Measurements from ENCODE around the gene CAMK2B.

CAMK2B gene

DNA sequence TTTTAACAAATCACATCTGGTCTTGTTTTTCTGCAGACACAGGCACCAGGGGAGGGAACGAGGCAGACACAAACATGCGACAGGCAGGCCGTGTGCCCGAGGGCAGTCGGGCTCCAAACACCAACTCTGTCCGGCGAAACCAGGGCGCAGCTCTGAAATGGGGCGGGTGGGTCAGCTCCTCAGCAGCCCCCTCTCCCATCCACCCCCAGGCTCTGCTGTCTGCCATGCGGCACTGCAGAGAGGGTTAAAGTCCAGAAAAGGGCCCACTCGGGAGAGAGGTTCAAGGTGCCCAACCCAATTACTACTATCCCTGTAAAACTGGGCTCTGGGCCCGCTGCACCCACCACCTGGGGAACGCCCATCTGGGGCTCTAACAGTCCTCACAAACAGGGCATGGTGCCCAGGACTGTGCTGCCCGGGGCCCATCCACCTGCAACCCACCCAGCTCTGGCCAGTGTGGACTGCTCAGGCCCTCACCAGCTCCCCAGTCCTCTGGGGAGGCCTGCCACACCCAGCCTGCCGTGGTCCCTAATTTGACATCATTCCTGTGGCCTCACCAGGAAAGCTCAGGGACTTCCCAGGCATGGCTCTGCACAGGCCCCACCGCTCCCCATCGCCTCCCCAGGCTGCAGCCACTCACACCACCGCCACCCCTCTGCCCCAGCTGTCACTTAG, 105.9 kb downstream of the CAMK2B start:
- 93 to 95% methylated on average over 18 of the region's 18 CpGs for WGBS, 2 experiments
- H3K4me3 ChIP-seq (ENCODE audit: insufficient read depth, low read depth, low read length) = no peak overlapping the region
- H3K27ac ChIP-seq (ENCODE audit: insufficient read depth, low read depth, low read length, poor library complexity, severe bottlenecking) = no peak overlapping the region
- H3K27me3 ChIP-seq (ENCODE audit: control insufficient read depth, insufficient read depth, low read length, poor library complexity, severe bottlenecking) = no peaks in the 10 kb centered on the region
- H3K36me3 ChIP-seq (ENCODE audit: control insufficient read depth, insufficient read depth, low read length) = no peaks in the 10 kb centered on the region
- H3K4me1 ChIP-seq (ENCODE audit: control insufficient read depth, insufficient read depth, low read length) = peaks cover 42% of the 10 kb centered on the region
- no peaks in the 10 kb centered on the region for H3K9me3 ChIP-seq (ENCODE audit: control insufficient read depth, low read length)

DNA sequence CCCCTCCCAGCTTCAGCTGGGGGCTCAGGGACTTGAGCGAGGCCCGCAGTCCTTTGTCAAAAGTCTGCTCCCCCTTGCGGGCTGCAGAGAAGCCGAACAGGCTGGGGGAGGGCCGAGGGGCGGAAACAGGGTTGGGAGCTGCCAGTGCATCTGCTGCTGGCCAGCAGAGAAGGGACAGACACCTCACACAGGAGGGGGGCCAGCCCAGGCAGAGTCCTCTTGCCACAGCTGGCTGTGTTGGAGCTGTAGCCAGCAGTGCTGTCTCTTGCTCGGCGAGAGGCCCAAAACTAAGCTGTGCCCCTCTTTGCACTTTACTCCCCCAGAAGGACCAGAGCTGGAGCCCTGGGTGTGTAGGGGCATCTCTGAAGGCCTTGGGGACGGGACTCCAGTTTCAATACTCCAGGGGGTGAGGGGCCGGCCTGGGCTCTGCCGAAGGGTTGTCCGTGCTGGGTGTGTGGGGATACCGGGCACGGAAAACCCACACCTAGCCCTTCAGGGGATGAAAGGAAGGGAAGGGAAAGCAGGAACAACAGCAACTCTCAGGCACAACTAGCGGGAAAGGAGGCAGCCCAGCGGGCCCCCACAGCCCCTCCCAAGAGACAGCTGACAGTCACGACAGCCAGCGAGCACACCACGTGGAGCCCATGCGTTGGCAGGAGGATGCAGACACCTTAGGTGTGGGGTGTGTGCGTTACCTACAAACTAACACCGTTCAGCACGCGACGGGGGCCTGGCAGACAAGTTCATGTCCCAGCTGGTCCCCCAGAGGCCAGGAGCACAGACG, 106.8 kb downstream of the CAMK2B start:
- WGBS, 2 experiments = 50 to 54% methylated on average over 26 of the region's 26 CpGs
- H3K9me3 ChIP-seq (ENCODE audit: control insufficient read depth, low read length) = no peaks in the 10 kb centered on the region
- peaks cover 33% of the 10 kb centered on the region for H3K4me1 ChIP-seq (ENCODE audit: control insufficient read depth, insufficient read depth, low read length)
- no peak overlapping the region for H3K4me3 ChIP-seq (ENCODE audit: insufficient read depth, low read depth, low read length)
- H3K27ac ChIP-seq (ENCODE audit: insufficient read depth, low read depth, low read length, poor library complexity, severe bottlenecking) = peak overlapping the region; percentile 45
- H3K36me3 ChIP-seq (ENCODE audit: control insufficient read depth, insufficient read depth, low read length) = no peaks in the 10 kb centered on the region
- no peaks in the 10 kb centered on the region for H3K27me3 ChIP-seq (ENCODE audit: control insufficient read depth, insufficient read depth, low read length, poor library complexity, severe bottlenecking)

DNA sequence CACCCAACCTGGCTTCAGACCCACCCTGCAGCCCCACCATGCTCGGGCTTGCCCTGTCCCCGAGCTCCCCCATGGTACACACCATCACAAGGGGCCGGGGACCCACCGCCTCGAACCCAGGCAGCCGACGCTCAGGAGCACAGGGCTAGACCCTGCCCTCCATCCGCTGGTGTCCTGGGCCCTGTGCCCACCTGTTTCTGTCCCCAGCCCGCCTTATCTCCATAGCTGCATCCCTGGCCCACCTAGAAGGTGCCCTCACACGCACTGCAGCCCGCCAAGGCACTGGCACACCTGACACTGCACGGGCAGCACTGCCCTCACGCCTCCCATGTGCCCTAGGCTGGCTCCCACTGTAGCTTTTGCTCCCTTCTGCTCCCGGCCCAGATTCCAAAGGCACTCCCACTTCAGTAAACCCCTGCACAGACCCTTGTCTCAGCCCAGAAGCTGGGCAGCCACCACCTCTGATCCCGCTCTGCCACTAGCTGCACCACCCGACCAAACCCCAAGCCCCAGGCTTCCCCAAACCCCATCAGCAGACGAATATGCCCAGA, 107.5 kb downstream of the CAMK2B start:
- H3K4me3 ChIP-seq (ENCODE audit: insufficient read depth, low read depth, low read length) = no peak overlapping the region
- peaks cover 26% of the 10 kb centered on the region for H3K4me1 ChIP-seq (ENCODE audit: control insufficient read depth, insufficient read depth, low read length)
- H3K36me3 ChIP-seq (ENCODE audit: control insufficient read depth, insufficient read depth, low read length) = no peaks in the 10 kb centered on the region
- H3K27me3 ChIP-seq (ENCODE audit: control insufficient read depth, insufficient read depth, low read length, poor library complexity, severe bottlenecking) = no peaks in the 10 kb centered on the region
- WGBS, 2 experiments = 74 to 75% methylated on average over 17 of the region's 17 CpGs
- H3K9me3 ChIP-seq (ENCODE audit: control insufficient read depth, low read length) = no peaks in the 10 kb centered on the region
- H3K27ac ChIP-seq (ENCODE audit: insufficient read depth, low read depth, low read length, poor library complexity, severe bottlenecking) = peak overlapping the region; percentile 45

DNA sequence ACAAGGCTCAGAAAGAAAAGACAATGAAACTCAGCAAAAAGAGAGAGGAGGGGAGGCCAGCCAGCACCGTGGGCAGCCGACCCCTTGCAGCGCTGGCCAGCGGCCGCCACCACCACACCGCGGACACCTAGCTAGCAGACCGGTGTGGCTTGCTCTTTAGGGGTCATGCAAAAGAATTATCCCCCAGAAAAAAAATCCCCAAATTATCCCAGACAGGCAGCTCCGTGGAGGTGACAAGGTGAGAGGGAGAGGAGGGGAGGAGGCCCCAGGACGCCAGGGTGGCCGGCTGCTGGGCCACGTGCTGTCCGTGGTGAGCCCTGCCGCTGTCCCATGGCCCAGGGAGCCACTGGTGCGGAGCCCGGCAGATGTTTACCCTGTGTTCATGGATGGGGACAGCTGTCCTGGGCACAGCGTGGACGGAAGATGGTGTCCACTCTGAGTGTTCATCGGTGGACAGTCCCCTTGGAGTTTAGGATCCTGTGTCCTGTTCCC, 108.1 kb downstream of the CAMK2B start:
- Histone ChIP-seq H3K4me1 (ENCODE audit: control insufficient read depth, insufficient read depth, low read length) (peaks cover 27% of the 10 kb centered on the region), H3K27me3 (ENCODE audit: control insufficient read depth, insufficient read depth, low read length, poor library complexity, severe bottlenecking) (no peaks in the 10 kb centered on the region), H3K27ac (ENCODE audit: insufficient read depth, low read depth, low read length, poor library complexity, severe bottlenecking) (no peak overlapping the region), H3K36me3 (ENCODE audit: control insufficient read depth, insufficient read depth, low read length) (peaks cover under 1% of the 10 kb centered on the region), H3K4me3 (ENCODE audit: insufficient read depth, low read depth, low read length) (no peak overlapping the region), H3K9me3 (ENCODE audit: control insufficient read depth, low read length) (no peaks in the 10 kb centered on the region)
- 88 to 92% methylated on average over 19 of the region's 19 CpGs for WGBS, 2 experiments

DNA sequence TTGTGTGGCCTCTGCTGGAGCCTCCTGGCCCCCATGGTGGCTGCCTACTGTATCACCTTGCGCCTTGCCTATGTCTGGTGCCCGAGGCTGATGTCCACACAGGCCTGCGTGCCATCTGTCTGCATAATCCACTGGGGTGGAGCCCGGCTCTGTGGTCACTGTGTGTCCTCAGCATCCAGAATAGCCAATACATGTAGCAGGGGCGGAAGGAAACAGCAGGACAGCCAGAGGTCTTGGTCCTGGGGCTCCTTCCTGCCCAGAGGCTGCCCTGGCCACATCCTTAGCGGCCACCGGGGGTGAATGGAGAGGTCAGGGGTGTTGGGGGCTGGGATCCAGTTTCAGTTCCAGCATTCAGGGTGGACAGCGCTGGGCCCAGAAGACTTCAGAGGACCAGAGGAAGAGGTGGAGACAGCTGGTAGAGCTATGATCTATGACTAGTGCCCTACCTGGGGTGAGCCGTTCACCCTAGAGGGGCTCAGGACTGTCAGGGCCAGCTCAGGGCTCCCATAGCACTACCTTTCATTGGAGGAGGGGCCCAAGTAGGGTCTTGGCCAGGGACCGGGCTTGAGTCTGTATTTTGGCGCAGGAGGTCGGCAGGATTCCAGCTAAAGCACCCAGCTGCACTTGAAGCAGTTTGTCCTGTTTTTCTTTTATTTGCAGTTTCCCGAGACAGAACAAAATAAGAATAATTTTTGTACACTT, 108.7 kb downstream of the CAMK2B start:
- Histone ChIP-seq H3K27me3 (ENCODE audit: control insufficient read depth, insufficient read depth, low read length, poor library complexity, severe bottlenecking) (no peaks in the 10 kb centered on the region), H3K27ac (ENCODE audit: insufficient read depth, low read depth, low read length, poor library complexity, severe bottlenecking) (no peak overlapping the region), H3K4me3 (ENCODE audit: insufficient read depth, low read depth, low read length) (no peak overlapping the region), H3K9me3 (ENCODE audit: control insufficient read depth, low read length) (no peaks in the 10 kb centered on the region), H3K36me3 (ENCODE audit: control insufficient read depth, insufficient read depth, low read length) (peaks cover 3% of the 10 kb centered on the region), H3K4me1 (ENCODE audit: control insufficient read depth, insufficient read depth, low read length) (peaks cover 33% of the 10 kb centered on the region)
- 92 to 94% methylated on average over 13 of the region's 13 CpGs for WGBS, 2 experiments

DNA sequence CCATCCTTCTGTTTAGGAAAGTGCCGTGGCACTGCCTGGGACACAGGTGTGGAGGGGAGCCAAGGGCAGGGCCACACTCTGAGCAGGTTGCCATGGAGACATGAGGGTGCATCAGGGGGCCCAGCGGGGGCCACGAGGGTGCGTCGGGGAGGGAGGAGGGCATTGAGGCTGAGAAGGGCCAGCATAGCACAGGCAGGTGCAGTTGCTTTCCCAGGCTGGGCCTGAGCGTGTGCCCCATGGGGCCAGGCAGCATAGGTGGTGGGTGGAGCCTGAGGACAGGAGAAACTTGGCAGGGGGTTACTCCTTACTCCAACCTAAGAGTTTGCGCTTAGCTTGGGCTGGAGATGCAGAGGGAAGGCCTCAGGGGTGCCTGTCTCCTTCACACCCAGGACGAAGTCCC, 109.4 kb downstream of the CAMK2B start:
- no peak overlapping the region for H3K27ac ChIP-seq (ENCODE audit: insufficient read depth, low read depth, low read length, poor library complexity, severe bottlenecking)

DNA sequence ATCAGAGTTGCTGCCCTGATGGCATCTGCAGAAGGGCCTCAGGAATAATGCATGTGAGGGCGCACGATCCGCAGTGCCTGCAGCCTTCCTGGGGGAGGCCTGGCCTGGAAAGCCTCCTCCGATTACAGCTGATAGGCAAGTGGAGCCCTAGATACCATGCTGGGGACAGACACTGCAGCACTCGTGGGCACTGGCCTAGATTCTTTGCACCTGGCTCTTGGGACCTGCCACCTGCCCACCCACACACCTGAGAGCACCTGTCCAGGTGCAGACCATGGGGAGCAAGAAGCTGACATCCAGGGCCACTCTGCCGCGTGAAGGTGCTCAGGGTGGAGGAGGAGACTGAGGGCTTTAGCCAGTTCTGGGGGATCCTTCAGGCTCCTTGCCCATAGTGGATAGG, 109.9 kb downstream of the CAMK2B start:
- 92 to 95% methylated on average over 7 of the region's 7 CpGs for WGBS, 2 experiments
- Histone ChIP-seq H3K27ac (ENCODE audit: insufficient read depth, low read depth, low read length, poor library complexity, severe bottlenecking) (no peak overlapping the region), H3K36me3 (ENCODE audit: control insufficient read depth, insufficient read depth, low read length) (peaks cover 12% of the 10 kb centered on the region), H3K9me3 (ENCODE audit: control insufficient read depth, low read length) (no peaks in the 10 kb centered on the region), H3K4me3 (ENCODE audit: insufficient read depth, low read depth, low read length) (no peak overlapping the region), H3K4me1 (ENCODE audit: control insufficient read depth, insufficient read depth, low read length) (peaks cover 37% of the 10 kb centered on the region), H3K27me3 (ENCODE audit: control insufficient read depth, insufficient read depth, low read length, poor library complexity, severe bottlenecking) (no peaks in the 10 kb centered on the region)

More for the DNA sequence above, 109.4 kb downstream of the CAMK2B start:
- Histone ChIP-seq H3K27me3 (ENCODE audit: control insufficient read depth, insufficient read depth, low read length, poor library complexity, severe bottlenecking) (no peaks in the 10 kb centered on the region), H3K4me3 (ENCODE audit: insufficient read depth, low read depth, low read length) (no peak overlapping the region), H3K4me1 (ENCODE audit: control insufficient read depth, insufficient read depth, low read length) (peaks cover 37% of the 10 kb centered on the region), H3K36me3 (ENCODE audit: control insufficient read depth, insufficient read depth, low read length) (peaks cover 7% of the 10 kb centered on the region), H3K9me3 (ENCODE audit: control insufficient read depth, low read length) (no peaks in the 10 kb centered on the region)
- WGBS, 2 experiments = 84 to 86% methylated on average over 8 of the region's 8 CpGs

DNA sequence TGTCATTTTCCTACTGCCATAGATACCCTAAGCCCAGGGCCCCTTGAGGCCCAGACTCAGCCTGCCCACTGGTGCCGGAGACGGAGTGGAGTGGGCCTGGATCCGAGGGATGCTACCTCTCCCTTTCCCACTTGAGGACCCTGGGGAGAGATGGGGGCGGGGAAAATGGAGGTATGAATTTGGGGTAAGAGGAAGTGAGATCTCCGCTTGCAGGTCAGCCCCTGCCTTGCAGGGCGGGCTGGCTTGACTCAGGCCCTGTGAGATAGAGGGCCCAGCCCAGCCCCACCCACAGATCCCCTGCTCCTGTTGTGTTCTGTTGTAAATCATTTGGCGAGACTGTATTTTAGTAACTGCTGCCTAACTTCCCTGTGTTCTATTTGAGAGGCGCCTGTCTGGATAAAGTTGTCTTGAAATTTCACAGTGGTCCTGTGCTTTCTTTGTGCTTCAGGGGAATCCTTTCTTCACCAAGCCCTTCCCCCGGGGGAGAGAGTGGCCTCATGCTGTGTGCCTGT, 111.5 kb downstream of the CAMK2B start:
- WGBS, 2 experiments = 74 to 77% methylated on average over 9 of the region's 9 CpGs
- no peak overlapping the region for H3K27ac ChIP-seq (ENCODE audit: insufficient read depth, low read depth, low read length, poor library complexity, severe bottlenecking)
- H3K36me3 ChIP-seq (ENCODE audit: control insufficient read depth, insufficient read depth, low read length) = peaks cover 23% of the 10 kb centered on the region
- no peaks in the 10 kb centered on the region for H3K27me3 ChIP-seq (ENCODE audit: control insufficient read depth, insufficient read depth, low read length, poor library complexity, severe bottlenecking)
- peaks cover 37% of the 10 kb centered on the region for H3K4me1 ChIP-seq (ENCODE audit: control insufficient read depth, insufficient read depth, low read length)
- H3K4me3 ChIP-seq (ENCODE audit: insufficient read depth, low read depth, low read length) = no peak overlapping the region
- H3K9me3 ChIP-seq (ENCODE audit: control insufficient read depth, low read length) = no peaks in the 10 kb centered on the region

DNA sequence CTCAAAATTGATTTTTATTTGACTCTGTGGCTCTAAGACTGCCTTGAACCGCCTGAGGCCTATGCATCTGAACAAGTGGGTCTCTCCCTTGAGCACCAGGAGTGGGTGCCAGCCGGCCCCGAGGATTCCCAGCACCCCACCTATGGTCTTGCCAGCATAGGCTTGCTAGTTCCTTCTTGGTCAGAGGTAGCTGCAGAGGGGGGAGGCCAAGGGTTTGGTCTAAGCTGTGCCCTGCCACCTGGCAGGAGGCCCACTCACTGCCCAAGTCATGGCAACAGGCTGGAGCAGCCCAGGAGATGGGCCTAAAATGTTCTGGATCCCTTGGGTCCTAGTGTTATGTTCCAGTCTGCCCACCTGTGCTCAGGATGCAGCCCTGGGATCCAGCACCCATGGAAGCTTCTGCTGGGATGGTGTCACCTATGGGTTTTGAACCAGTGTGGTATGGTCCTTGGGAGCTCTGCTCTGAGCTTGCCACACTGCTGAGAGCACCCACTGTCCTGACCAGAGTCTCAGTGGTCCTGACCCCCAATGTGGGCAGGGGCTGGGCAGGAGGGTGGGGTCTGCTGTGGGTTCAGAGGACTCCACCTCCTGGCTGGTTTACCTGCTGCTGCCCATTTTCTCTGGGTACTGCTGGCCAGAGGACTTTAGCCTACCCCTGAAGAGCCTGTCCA, 112.1 kb downstream of the CAMK2B start:
- no peaks in the 10 kb centered on the region for H3K27me3 ChIP-seq (ENCODE audit: control insufficient read depth, insufficient read depth, low read length, poor library complexity, severe bottlenecking)
- 94 to 96% methylated on average over 3 of the region's 3 CpGs for WGBS, 2 experiments
- H3K27ac ChIP-seq (ENCODE audit: insufficient read depth, low read depth, low read length, poor library complexity, severe bottlenecking) = no peak overlapping the region
- H3K4me1 ChIP-seq (ENCODE audit: control insufficient read depth, insufficient read depth, low read length) = peaks cover 37% of the 10 kb centered on the region
- no peaks in the 10 kb centered on the region for H3K9me3 ChIP-seq (ENCODE audit: control insufficient read depth, low read length)
- no peak overlapping the region for H3K4me3 ChIP-seq (ENCODE audit: insufficient read depth, low read depth, low read length)
- peaks cover 29% of the 10 kb centered on the region for H3K36me3 ChIP-seq (ENCODE audit: control insufficient read depth, insufficient read depth, low read length)
